ENCODE measurements around the gene TMEM184B.

- TF ChIP-seq CTCF (conservative IDR thresholded peaks at IDR 0.05 in 1 of 2, IDR thresholded peaks at IDR 0.05 in 1 of 2; ENCODE audit: extremely low read depth in 1 of 2, insufficient read depth in 1 of 2, low read depth in 1 of 2, low read length in 2 of 2) (no peak), EZH2 (IDR thresholded peaks at IDR 0.05; ENCODE audit: borderline replicate concordance, low read length) (no peak)
Observed at GRCh38 chr22:38310518-38311322, 37.9 kb upstream of the TMEM184B start.

Data from mammary epithelial cell (primary cell).